Activated CD8-positive, alpha-beta memory T cell treated with anti-CD3 and anti-CD28 coated beads, Interleukin-2, amount 10 ng/mL, durations not matched to agents 7 days and 5 days (primary cell): Measurements from ENCODE around the gene PASK. TPM values are rescaled to one million over a fixed set of nuclear protein-coding genes. Genes with fewer than 3 reads are reported as not detected.

Experiments
- ATAC-seq: fragments of 150-1000 bp; cut with Tn5 transposase; one replicate; pipeline ENCODE4 v1.10.0; 2021; ENCODE audit warnings: moderate library complexity
- CTCF ChIA-PET: fragments of 350-600 bp; sonication (Branson Sonifier 250); formaldehyde crosslinking; loops from one replicate; lab custom pipeline; 2021; ENCODE audit warnings: antibody characterized with exemption; lab: Charles Lee
- DNase-seq: peaks from one replicate; pipeline ENCODE4 v3.0.0-alpha.2; 2020
- H3K27ac Mint-ChIP-seq: one replicate; pipeline ENCODE4 v1.8.0; 2021; ENCODE audit warnings: mild to moderate bottlenecking, mixed read lengths
- H3K27me3 Mint-ChIP-seq: one replicate; pipeline ENCODE4 v1.8.0; 2021; ENCODE audit warnings: mixed read lengths
- H3K36me3 Mint-ChIP-seq: one replicate; pipeline ENCODE4 v1.8.0; 2021; ENCODE audit warnings: mild to moderate bottlenecking, mixed read lengths
- H3K4me1 Mint-ChIP-seq: one replicate; pipeline ENCODE4 v1.8.0; 2021; ENCODE audit warnings: mixed read lengths
- H3K4me3 Mint-ChIP-seq: one replicate; pipeline ENCODE4 v1.8.0; 2021; ENCODE audit warnings: mild to moderate bottlenecking, moderate library complexity, mixed read lengths
- H3K9me3 Mint-ChIP-seq: one replicate; pipeline ENCODE4 v1.8.0; 2022; ENCODE audit warnings: low read depth, mixed read lengths
- total RNA-seq, 2 experiments: library from RNA; stranded (reverse); gene quantifications; one replicate each; pipeline ENCODE4 v1.2.3, GENCODE V29; 2021

Gene PASK
- total RNA-seq, 2 experiments from 2014 or later, result 65.1 to 71.9 TPM

GRCh38 chr2:241070361-241070760 is 78.9 kb downstream of the PASK start:
- CTCF ChIA-PET, result no interaction called here
- Mint-ChIP-seq H3K27ac (no peak overlapping the region), H3K4me1 (no peaks in the 10 kb centered on the region), H3K27me3 (no peaks in the 10 kb centered on the region), H3K36me3 (no peaks in the 10 kb centered on the region), H3K9me3 (no peaks in the 10 kb centered on the region), H3K4me3 (no peak overlapping the region)
- DNase-seq, result no peak
- ATAC-seq, result no peak

- no peak for ATAC-seq
- H3K27ac Mint-ChIP-seq, result no peak overlapping the region
- no peak overlapping the region for H3K4me3 Mint-ChIP-seq
- H3K27me3 Mint-ChIP-seq, result no peaks in the 10 kb centered on the region
- DNase-seq, result no peak
- H3K9me3 Mint-ChIP-seq, result no peaks in the 10 kb centered on the region
- CTCF ChIA-PET, result interaction anchor here (2.1 kb wide), 1 partner anchor 9 kb away, joined by 5 read pairs; no protein-coding TSS in a partner anchor
- no peaks in the 10 kb centered on the region for H3K4me1 Mint-ChIP-seq
- H3K36me3 Mint-ChIP-seq, result no peaks in the 10 kb centered on the region
These were observed 79.4 kb downstream of the PASK start for GRCh38 chr2:241069821-241070281.

- DNase-seq, result peak; percentile 37
- CTCF ChIA-PET, result interaction anchor here (2.1 kb wide), 1 partner anchor 9 kb away, joined by 5 read pairs; no protein-coding TSS in a partner anchor
- H3K27me3 Mint-ChIP-seq, result no peaks in the 10 kb centered on the region
- H3K27ac Mint-ChIP-seq, result no peak overlapping the region
- no peak overlapping the region for H3K4me3 Mint-ChIP-seq
- H3K4me1 Mint-ChIP-seq, result no peaks in the 10 kb centered on the region
- no peak for ATAC-seq
- no peaks in the 10 kb centered on the region for H3K9me3 Mint-ChIP-seq
- no peaks in the 10 kb centered on the region for H3K36me3 Mint-ChIP-seq
These were observed 80.1 kb downstream of the PASK start for GRCh38 chr2:241068942-241069810.

GRCh38 chr2:241068136-241068941 is 80.9 kb downstream of the PASK start:
- no peaks in the 10 kb centered on the region for H3K36me3 Mint-ChIP-seq
- H3K9me3 Mint-ChIP-seq, result no peaks in the 10 kb centered on the region
- H3K4me3 Mint-ChIP-seq, result no peak overlapping the region
- H3K4me1 Mint-ChIP-seq, result no peaks in the 10 kb centered on the region
- DNase-seq (no peak), ATAC-seq (no peak)
- CTCF ChIA-PET, result interaction anchor here (2.1 kb wide), 1 partner anchor 10 kb away, joined by 5 read pairs; no protein-coding TSS in a partner anchor
- no peak overlapping the region for H3K27ac Mint-ChIP-seq
- H3K27me3 Mint-ChIP-seq, result no peaks in the 10 kb centered on the region

- no peaks in the 10 kb centered on the region for H3K36me3 Mint-ChIP-seq
- ATAC-seq (no peak), DNase-seq (peak; percentile 36)
- H3K4me3 Mint-ChIP-seq, result no peak overlapping the region
- H3K27me3 Mint-ChIP-seq, result peaks cover 2% of the 10 kb centered on the region
- H3K27ac Mint-ChIP-seq, result no peak overlapping the region
- H3K9me3 Mint-ChIP-seq, result no peaks in the 10 kb centered on the region
- H3K4me1 Mint-ChIP-seq, result no peaks in the 10 kb centered on the region
- CTCF ChIA-PET, result interaction anchor here (2.1 kb wide), 1 partner anchor 11 kb away, joined by 5 read pairs; no protein-coding TSS in a partner anchor
These were observed 81.7 kb downstream of the PASK start for GRCh38 chr2:241067501-241068135.

GRCh38 chr2:241066893-241067341 is 82.4 kb downstream of the PASK start:
- peaks cover 4% of the 10 kb centered on the region for H3K27me3 Mint-ChIP-seq
- no peak overlapping the region for H3K27ac Mint-ChIP-seq
- CTCF ChIA-PET, result no interaction called here

GRCh38 chr2:241066171-241066892 is 82.9 kb downstream of the PASK start:
- Mint-ChIP-seq H3K36me3 (no peaks in the 10 kb centered on the region), H3K4me3 (no peak overlapping the region), H3K27ac (no peak overlapping the region), H3K27me3 (peaks cover 4% of the 10 kb centered on the region), H3K4me1 (no peaks in the 10 kb centered on the region), H3K9me3 (no peaks in the 10 kb centered on the region)
- ATAC-seq, result no peak
- DNase-seq, result no peak
- CTCF ChIA-PET, result no interaction called here

More at GRCh38 chr2:241066893-241067341, 82.4 kb downstream of the PASK start:
- Mint-ChIP-seq H3K36me3 (no peaks in the 10 kb centered on the region), H3K4me1 (no peaks in the 10 kb centered on the region), H3K9me3 (no peaks in the 10 kb centered on the region), H3K4me3 (no peak overlapping the region)
- peak; percentile 39 for DNase-seq
- no peak for ATAC-seq

- ATAC-seq (no peak), DNase-seq (no peak)
- H3K27me3 Mint-ChIP-seq, result peaks cover 4% of the 10 kb centered on the region
- no peak overlapping the region for H3K27ac Mint-ChIP-seq
- no peaks in the 10 kb centered on the region for H3K4me1 Mint-ChIP-seq
- H3K36me3 Mint-ChIP-seq, result no peaks in the 10 kb centered on the region
- no peak overlapping the region for H3K4me3 Mint-ChIP-seq
- CTCF ChIA-PET, result no interaction called here
- no peaks in the 10 kb centered on the region for H3K9me3 Mint-ChIP-seq
These were observed 83.9 kb downstream of the PASK start for GRCh38 chr2:241065355-241065803.

- H3K4me3 Mint-ChIP-seq, result no peak overlapping the region
- ATAC-seq (no peak), DNase-seq (no peak)
- H3K4me1 Mint-ChIP-seq, result no peaks in the 10 kb centered on the region
- H3K27me3 Mint-ChIP-seq, result peaks cover 4% of the 10 kb centered on the region
- no peaks in the 10 kb centered on the region for H3K9me3 Mint-ChIP-seq
- CTCF ChIA-PET, result no interaction called here
- no peaks in the 10 kb centered on the region for H3K36me3 Mint-ChIP-seq
- H3K27ac Mint-ChIP-seq, result no peak overlapping the region
These were observed 84.4 kb downstream of the PASK start for GRCh38 chr2:241064802-241065354.

GRCh38 chr2:241064008-241064801 is 85.1 kb downstream of the PASK start:
- Mint-ChIP-seq H3K4me3 (no peak overlapping the region), H3K9me3 (no peaks in the 10 kb centered on the region), H3K27me3 (peaks cover 4% of the 10 kb centered on the region), H3K4me1 (no peaks in the 10 kb centered on the region), H3K36me3 (no peaks in the 10 kb centered on the region), H3K27ac (no peak overlapping the region)
- CTCF ChIA-PET, result no interaction called here
- peak; percentile 41 for DNase-seq
- peak; percentile 61 for ATAC-seq

GRCh38 chr2:241063587-241063986 is 85.7 kb downstream of the PASK start:
- ATAC-seq, result peak; percentile 6

More at GRCh38 chr2:241063587-241063986, 85.7 kb downstream of the PASK start:
- H3K27ac Mint-ChIP-seq, result no peak overlapping the region
- H3K36me3 Mint-ChIP-seq, result no peaks in the 10 kb centered on the region
- H3K4me1 Mint-ChIP-seq, result no peaks in the 10 kb centered on the region
- no peaks in the 10 kb centered on the region for H3K9me3 Mint-ChIP-seq
- no peak overlapping the region for H3K4me3 Mint-ChIP-seq
- peaks cover 4% of the 10 kb centered on the region for H3K27me3 Mint-ChIP-seq
- DNase-seq, result peak; percentile 38
- CTCF ChIA-PET, result no interaction called here
